GM19467 (cell line): ENCODE measurements around the gene NHEJ1.
A peak's percentile ranks its signal among the peaks of the same experiment; 100 is the strongest.

ENCODE experiments used
- ATAC-seq: cut with Tn5 transposase; IDR thresholded peaks from one replicate; pipeline ENCODE4 v1.9.1; 2021; ENCODE audit warnings: mild to moderate bottlenecking, moderate library complexity; ENCODE audit not compliant: unreplicated experiment

Gene NHEJ1

GRCh38 chr2:219183151-219183772 is 22.6 kb upstream of the NHEJ1 start:
- ATAC-seq, result no peak

GRCh38 chr2:219182331-219183150 is 21.9 kb upstream of the NHEJ1 start:
- ATAC-seq, result no peak

- no peak for ATAC-seq
Measured at GRCh38 chr2:219181531-219181930, 20.9 kb upstream of the NHEJ1 start.

GRCh38 chr2:219180961-219181360 is 20.3 kb upstream of the NHEJ1 start:
- ATAC-seq, result no peak

GRCh38 chr2:219179601-219180465 is 19.2 kb upstream of the NHEJ1 start:
- ATAC-seq, result no peak

- peak; percentile 14 for ATAC-seq
Measured at GRCh38 chr2:219178377-219179175, 18.0 kb upstream of the NHEJ1 start.

- peak; percentile 29 for ATAC-seq
Measured at GRCh38 chr2:219177552-219178376, 17.1 kb upstream of the NHEJ1 start, which contains the start of gene RETREG2. RETREG2 (plus strand) TSS chr2:219178275; CDS start chr2:219178353, 78 bp downstream.

- ATAC-seq, result peak; percentile 72
Measured at GRCh38 chr2:219176818-219177551, 16.4 kb upstream of the NHEJ1 start, which contains the start of gene CNPPD1. CNPPD1 (minus strand) TSS chr2:219176925; CDS start chr2:219176828, 97 bp downstream.

GRCh38 chr2:219175928-219176817 is 15.6 kb upstream of the NHEJ1 start:
- peak; percentile 17 for ATAC-seq

- ATAC-seq, result no peak
Measured at GRCh38 chr2:219175486-219175885, 14.9 kb upstream of the NHEJ1 start.

GRCh38 chr2:219174801-219175200 is 14.2 kb upstream of the NHEJ1 start:
- no peak for ATAC-seq

- no peak for ATAC-seq
Measured at GRCh38 chr2:219174146-219174545, 13.5 kb upstream of the NHEJ1 start.

- no peak for ATAC-seq
Measured at GRCh38 chr2:219173176-219173575, 12.6 kb upstream of the NHEJ1 start.

GRCh38 chr2:219172231-219173154 is 11.9 kb upstream of the NHEJ1 start:
- no peak for ATAC-seq

GRCh38 chr2:219171231-219171651 is 10.6 kb upstream of the NHEJ1 start:
- ATAC-seq, result no peak

GRCh38 chr2:219169930-219170654 is 9.5 kb upstream of the NHEJ1 start, which contains the start of gene SLC23A3:
SLC23A3 (minus strand) TSS chr2:219170029; CDS start chr2:219169984, 45 bp downstream.
- no peak for ATAC-seq
